ENCODE measurements around the gene DDX24. TPM values are rescaled to one million over a fixed set of nuclear protein-coding genes. Genes with fewer than 3 reads are reported as not detected.

DDX24 gene
- total RNA-seq, 1 donor from 2014 or later, result 206 TPM

DNA sequence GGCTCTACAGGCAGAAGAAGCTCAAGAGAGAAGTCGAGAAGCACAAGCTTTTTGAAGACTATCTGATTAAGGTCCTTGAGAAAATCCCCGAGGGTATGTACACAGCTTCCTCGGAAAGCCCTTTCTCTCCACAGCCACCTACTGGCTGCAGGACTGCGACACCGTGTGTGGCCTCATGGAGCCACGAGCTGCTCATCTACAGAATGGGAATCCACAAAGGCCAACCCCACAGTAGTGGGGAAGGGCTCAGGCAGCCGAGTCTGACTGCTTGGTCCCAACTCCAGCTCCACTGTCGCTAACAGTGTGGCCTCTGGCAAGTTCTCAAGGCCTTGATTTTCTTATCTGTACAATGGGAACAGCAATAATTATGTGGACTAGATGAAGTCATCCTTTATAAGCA lies 81.4 kb downstream of the DDX24 start:
- peaks cover 2% of the 10 kb centered on the region for H3K36me3 Mint-ChIP-seq (ENCODE audit: low read depth, unreplicated experiment)
- no peak overlapping the region for H3K27ac Mint-ChIP-seq (ENCODE audit: unreplicated experiment)
- Histone ChIP-seq H2AFZ (ENCODE audit: low read depth, low read length) (no peak overlapping the region), H4K20me1 (ENCODE audit: insufficient read depth, low read length) (no peaks in the 10 kb centered on the region), H3K27me3 (ENCODE audit: insufficient read depth, low read length) (peaks cover 17% of the 10 kb centered on the region), H3K9ac (ENCODE audit: low read length) (no peak overlapping the region), H3K4me2 (ENCODE audit: low read length) (no peak overlapping the region), H3K4me3 (ENCODE audit: insufficient read depth, low read depth, low read length) (no peak overlapping the region), H3K27ac (ENCODE audit: low read depth, low read length) (no peak overlapping the region), H3K9me3 (ENCODE audit: insufficient read depth, low read depth, low read length) (no peaks in the 10 kb centered on the region), H3K79me2 (ENCODE audit: insufficient read depth, low read length) (no peaks in the 10 kb centered on the region), H3K36me3 (ENCODE audit: insufficient read depth, low read length) (no peaks in the 10 kb centered on the region), H3K4me1 (ENCODE audit: insufficient read depth, low read length) (peaks cover 10% of the 10 kb centered on the region)
- no peaks in the 10 kb centered on the region for H3K9me3 Mint-ChIP-seq (ENCODE audit: unreplicated experiment)
- H3K27me3 Mint-ChIP-seq (ENCODE audit: low read depth, unreplicated experiment), result peaks cover 64% of the 10 kb centered on the region
- TF ChIP-seq, protein P1, sequence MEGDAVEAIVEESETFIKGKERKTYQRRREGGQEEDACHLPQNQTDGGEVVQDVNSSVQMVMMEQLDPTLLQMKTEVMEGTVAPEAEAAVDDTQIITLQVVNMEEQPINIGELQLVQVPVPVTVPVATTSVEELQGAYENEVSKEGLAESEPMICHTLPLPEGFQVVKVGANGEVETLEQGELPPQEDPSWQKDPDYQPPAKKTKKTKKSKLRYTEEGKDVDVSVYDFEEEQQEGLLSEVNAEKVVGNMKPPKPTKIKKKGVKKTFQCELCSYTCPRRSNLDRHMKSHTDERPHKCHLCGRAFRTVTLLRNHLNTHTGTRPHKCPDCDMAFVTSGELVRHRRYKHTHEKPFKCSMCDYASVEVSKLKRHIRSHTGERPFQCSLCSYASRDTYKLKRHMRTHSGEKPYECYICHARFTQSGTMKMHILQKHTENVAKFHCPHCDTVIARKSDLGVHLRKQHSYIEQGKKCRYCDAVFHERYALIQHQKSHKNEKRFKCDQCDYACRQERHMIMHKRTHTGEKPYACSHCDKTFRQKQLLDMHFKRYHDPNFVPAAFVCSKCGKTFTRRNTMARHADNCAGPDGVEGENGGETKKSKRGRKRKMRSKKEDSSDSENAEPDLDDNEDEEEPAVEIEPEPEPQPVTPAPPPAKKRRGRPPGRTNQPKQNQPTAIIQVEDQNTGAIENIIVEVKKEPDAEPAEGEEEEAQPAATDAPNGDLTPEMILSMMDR (IDR thresholded peaks at IDR 0.05; ENCODE audit: insufficient read depth, low read depth, low read length), result no peak
- no peak for TF ChIP-seq EZH2 (IDR thresholded peaks at IDR 0.05; ENCODE audit: insufficient read depth, low read length)
- DNase-seq (ENCODE audit: low read depth), result no peak
- H3K4me3 Mint-ChIP-seq (ENCODE audit: unreplicated experiment), result no peak overlapping the region
- H3K4me1 Mint-ChIP-seq (ENCODE audit: low read depth, unreplicated experiment), result peaks cover 9% of the 10 kb centered on the region
- FAIRE-seq, result no peak

DNA sequence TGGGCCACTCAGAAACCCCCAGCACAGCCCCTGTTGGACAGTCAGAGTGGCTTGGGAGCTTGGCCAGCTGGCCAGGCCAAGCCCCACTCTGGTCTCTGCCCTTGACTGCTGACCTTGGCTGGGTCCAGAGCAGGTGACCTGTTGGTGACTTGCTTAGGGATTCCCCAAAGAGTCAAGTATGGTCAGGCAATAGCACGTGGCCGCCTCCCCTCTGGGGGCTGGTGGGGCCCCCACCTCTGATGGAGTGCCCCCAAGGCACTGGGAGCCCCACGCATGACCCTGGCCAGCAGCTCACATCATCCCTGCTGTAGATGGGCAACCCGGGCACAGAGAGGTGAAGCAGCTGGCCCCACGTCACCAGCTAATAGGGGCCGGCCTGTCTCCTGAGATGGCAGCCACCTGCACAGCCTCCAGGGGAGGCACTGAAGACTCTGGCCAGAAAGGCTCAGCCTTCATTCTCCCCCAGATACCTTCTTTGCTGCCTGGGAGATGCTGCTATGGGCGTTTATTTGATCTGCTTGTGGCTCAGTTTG lies 82.1 kb downstream of the DDX24 start:
- no peak for DNase-seq (ENCODE audit: low read depth)
- H3K27ac ChIP-seq (ENCODE audit: low read depth, low read length), result no peak overlapping the region
- Mint-ChIP-seq H3K4me3 (ENCODE audit: unreplicated experiment) (no peak overlapping the region), H3K9me3 (ENCODE audit: unreplicated experiment) (no peaks in the 10 kb centered on the region), H3K27ac (ENCODE audit: unreplicated experiment) (no peak overlapping the region), H3K27me3 (ENCODE audit: low read depth, unreplicated experiment) (peaks cover 61% of the 10 kb centered on the region), H3K4me1 (ENCODE audit: low read depth, unreplicated experiment) (peaks cover 9% of the 10 kb centered on the region), H3K36me3 (ENCODE audit: low read depth, unreplicated experiment) (peaks cover 2% of the 10 kb centered on the region)
- H3K4me2 ChIP-seq (ENCODE audit: low read length), result no peak overlapping the region
- H4K20me1 ChIP-seq (ENCODE audit: insufficient read depth, low read length), result no peaks in the 10 kb centered on the region
- no peak overlapping the region for H3K9ac ChIP-seq (ENCODE audit: low read length)
- H3K79me2 ChIP-seq (ENCODE audit: insufficient read depth, low read length), result no peaks in the 10 kb centered on the region
- no peak overlapping the region for H2AFZ ChIP-seq (ENCODE audit: low read depth, low read length)
- H3K9me3 ChIP-seq (ENCODE audit: insufficient read depth, low read depth, low read length), result no peaks in the 10 kb centered on the region
- H3K36me3 ChIP-seq (ENCODE audit: insufficient read depth, low read length), result no peaks in the 10 kb centered on the region
- H3K4me1 ChIP-seq (ENCODE audit: insufficient read depth, low read length), result peaks cover 12% of the 10 kb centered on the region
- peaks cover 11% of the 10 kb centered on the region for H3K27me3 ChIP-seq (ENCODE audit: insufficient read depth, low read length)
- TF ChIP-seq EZH2 (IDR thresholded peaks at IDR 0.05; ENCODE audit: insufficient read depth, low read length), result no peak
- TF ChIP-seq, protein P1 (IDR thresholded peaks at IDR 0.05; ENCODE audit: insufficient read depth, low read depth, low read length), result no peak
- no peak for FAIRE-seq
- no peak overlapping the region for H3K4me3 ChIP-seq (ENCODE audit: insufficient read depth, low read depth, low read length)

Other genes with a start within 250 kb of the DDX24 start
- not detected in 2 replicates for gene FAM181A, start 153.9 kb downstream of the DDX24 start, total RNA-seq
- gene ASB2, start 104.6 kb downstream of the DDX24 start, total RNA-seq, result 0.25 TPM in 1 of 2 replicates, not detected in the other
- not detected in 2 replicates for gene CCDC197, start 83.9 kb downstream of the DDX24 start, total RNA-seq
- 3.1 and 3.3 TPM in 2 replicates for gene OTUB2, start 54.9 kb downstream of the DDX24 start, total RNA-seq
- gene IFI27L1, start 108 bp upstream of the DDX24 start, total RNA-seq, result 28.4 and 30.8 TPM in 2 replicates
- gene IFI27, start 29.5 kb upstream of the DDX24 start, total RNA-seq, result 1,022 and 1,408 TPM in 2 replicates
- 63.9 and 79.9 TPM in 2 replicates for gene IFI27L2, start 48.4 kb upstream of the DDX24 start, total RNA-seq
- gene PPP4R4, start 93.1 kb upstream of the DDX24 start, total RNA-seq, result 6.0 and 7.5 TPM in 2 replicates
- gene SERPINA10, start 212.1 kb upstream of the DDX24 start, total RNA-seq, result not detected in 2 replicates
- gene SERPINA6, start 242.1 kb upstream of the DDX24 start, total RNA-seq, result not detected in 2 replicates